Cortex of kidney (tissue), 1 donor: ENCODE measurements around the gene GPR137.
"Not testable (repeated sequence)": the region's sequence is repeated elsewhere in the genome, so short reads cannot be mapped to it uniquely, and the experiment has no call there.

Experiments
- DNase-seq: peaks from one replicate; lab custom pipeline; 2025; lab: John Stamatoyannopoulos, UW

Gene GPR137

DNA sequence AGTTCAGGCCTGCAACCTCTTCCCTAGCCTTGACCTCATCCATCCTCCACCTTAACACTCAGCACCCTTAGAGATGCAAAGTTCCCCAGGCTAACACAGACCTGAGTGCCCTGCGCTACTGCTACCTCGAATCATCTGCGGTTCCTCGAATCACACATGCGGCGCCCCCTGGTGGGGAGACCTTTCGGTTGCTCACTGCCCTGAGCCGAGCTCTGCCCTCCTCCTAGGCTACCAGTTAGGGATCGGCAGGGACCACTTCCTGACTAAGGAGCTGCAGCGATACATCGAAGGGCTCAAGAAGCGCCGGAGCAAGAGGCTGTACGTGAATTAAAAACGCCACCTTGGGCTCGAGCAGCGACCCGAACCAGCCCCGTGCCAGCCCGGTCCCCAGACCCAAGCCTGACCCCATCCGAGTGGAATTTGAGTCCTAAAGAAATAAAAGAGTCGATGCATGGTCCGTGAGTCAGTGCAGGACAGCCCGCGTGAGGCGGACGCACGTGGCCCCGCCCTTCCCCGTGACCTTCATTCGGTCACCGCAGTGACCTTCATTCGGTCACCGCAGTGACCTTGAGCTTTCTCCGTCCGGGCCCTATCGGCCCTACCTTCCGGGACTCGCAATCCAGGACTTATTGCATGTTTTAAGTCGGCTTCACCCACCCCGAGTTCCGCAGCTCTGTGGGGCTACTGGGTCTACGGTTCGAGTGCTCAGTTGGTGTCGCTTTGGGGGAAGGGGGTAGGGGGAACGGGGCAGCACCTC is 18.8 kb downstream of the GPR137 start:
- DNase-seq = no peak

GRCh38 chr11:64305075-64305690 is 19.5 kb downstream of the GPR137 start, which contains the start of gene ESRRA:
ESRRA (plus strand) TSS chr11:64305524; CDS start chr11:64307180, 1,656 bp downstream.
- DNase-seq = peak; percentile 92

DNA sequence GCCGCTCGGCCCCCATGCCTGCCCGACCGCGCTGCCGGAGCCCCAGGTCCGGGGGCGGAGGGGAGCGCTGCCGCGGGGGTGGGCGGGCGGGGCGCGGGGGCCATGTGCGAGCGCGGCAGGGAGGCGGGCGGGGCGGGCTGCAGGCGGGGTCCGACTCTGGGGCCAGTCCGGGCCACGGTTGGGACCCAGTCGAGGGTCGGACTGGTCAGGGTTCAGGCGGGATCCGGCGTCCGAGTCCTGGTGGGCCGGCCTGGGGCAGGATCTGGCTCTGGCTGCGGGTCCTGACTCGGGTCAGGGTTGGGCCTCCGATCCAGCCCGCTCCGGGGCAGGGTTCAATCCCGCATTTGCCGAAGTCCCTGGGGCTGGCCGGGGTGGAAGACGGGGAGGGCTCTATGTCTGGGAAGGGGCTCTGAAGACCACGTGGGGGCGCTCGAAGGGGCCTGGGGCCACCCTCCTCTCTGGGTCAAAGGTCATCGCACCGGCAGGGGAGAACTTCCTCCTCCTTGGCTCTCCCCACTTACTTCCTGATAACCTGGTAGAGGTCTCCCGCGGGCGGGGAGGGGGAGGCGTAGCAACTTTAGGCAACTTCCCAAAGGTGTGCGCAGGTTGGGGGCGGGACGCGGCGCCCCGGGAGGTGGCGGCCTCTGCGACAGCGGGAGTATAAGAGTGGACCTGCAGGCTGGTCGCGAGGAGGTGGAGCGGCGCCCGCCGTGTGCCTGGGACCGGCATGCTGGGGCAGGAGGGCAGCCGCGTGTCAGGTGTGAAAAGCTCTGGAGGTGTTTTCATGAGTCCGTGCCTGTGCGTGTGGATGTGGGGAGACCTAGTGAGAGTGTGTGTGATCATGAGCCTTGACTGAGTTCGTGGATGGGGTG is 20.3 kb downstream of the GPR137 start:
- DNase-seq = no peak

- no peak for DNase-seq
These were observed 20.9 kb downstream of the GPR137 start for GRCh38 chr11:64306563-64306875.

DNA sequence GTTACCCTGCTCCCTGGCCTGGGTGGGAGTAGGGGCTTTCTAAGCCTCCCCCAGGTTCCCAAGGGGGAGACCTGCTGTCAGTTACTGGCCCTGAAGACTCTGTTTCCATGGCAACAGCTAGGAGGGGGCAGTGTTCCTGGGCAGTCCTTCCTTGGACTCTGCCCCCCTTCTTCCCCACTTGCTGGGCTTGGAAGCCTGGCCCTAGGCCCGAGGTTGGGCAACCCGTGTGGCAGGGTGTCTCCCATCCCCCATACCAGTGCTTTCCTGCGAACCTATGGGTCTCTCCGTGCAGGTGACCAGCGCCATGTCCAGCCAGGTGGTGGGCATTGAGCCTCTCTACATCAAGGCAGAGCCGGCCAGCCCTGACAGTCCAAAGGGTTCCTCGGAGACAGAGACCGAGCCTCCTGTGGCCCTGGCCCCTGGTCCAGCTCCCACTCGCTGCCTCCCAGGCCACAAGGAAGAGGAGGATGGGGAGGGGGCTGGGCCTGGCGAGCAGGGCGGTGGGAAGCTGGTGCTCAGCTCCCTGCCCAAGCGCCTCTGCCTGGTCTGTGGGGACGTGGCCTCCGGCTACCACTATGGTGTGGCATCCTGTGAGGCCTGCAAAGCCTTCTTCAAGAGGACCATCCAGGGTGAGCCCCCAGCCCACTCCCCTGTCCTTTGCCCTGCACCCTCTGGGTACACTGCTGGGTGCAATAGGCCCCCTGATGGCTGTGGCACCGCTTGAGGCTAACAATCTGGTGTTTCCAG is 21.4 kb downstream of the GPR137 start:
- DNase-seq = no peak

DNA sequence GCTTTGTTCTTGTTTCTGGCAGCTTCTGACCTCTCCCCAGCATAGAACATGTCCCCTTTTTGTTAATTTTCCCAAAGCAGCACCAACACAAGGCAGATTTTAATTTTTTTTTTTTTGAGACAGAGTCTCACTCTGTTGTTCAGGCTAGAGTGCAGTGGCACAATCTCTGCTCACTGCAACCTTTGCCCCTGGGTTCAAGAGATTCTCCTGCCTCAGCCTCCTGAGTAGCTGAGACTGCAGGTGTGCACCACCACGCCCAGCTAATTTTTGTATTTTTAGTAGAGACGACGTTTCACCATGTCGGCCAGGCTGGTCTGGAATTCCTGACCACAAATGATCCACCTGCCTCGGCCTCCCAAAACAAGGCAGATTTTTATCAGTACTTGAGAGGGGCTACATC is 22.1 kb downstream of the GPR137 start:
- DNase-seq = not testable (repeated sequence)

- DNase-seq = no peak
These were observed 27.3 kb downstream of the GPR137 start for GRCh38 chr11:64312947-64313346.

DNA sequence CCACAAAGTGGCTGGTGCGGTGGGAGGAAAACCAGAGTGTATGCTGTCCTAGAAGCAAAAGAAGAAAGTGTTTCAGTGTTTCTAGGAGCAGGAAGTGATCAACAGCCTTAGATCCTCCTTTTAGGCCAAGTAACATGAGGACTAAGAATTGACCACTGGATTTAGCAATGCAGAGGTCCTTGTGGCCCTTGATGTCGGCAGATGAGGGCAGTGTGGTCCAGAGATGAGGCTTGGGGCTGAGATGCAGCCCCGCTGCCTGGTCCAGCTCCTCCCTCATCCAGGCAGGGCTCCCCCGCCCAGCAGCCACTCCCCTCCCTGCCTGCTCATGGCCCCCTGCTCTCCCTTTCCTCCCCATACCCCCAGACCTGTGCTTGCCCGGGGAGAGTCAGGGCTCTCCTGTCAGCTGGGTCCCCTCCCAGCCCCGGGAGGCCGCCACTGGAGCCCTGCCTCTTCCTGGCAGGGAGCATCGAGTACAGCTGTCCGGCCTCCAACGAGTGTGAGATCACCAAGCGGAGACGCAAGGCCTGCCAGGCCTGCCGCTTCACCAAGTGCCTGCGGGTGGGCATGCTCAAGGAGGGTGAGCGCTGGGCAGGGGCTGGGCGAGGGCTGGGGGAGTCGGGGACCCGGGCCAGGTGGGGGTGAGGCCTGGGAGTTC is 28.0 kb downstream of the GPR137 start:
- no peak for DNase-seq

- no peak for DNase-seq
These were observed 28.6 kb downstream of the GPR137 start for GRCh38 chr11:64314146-64314804.

DNA sequence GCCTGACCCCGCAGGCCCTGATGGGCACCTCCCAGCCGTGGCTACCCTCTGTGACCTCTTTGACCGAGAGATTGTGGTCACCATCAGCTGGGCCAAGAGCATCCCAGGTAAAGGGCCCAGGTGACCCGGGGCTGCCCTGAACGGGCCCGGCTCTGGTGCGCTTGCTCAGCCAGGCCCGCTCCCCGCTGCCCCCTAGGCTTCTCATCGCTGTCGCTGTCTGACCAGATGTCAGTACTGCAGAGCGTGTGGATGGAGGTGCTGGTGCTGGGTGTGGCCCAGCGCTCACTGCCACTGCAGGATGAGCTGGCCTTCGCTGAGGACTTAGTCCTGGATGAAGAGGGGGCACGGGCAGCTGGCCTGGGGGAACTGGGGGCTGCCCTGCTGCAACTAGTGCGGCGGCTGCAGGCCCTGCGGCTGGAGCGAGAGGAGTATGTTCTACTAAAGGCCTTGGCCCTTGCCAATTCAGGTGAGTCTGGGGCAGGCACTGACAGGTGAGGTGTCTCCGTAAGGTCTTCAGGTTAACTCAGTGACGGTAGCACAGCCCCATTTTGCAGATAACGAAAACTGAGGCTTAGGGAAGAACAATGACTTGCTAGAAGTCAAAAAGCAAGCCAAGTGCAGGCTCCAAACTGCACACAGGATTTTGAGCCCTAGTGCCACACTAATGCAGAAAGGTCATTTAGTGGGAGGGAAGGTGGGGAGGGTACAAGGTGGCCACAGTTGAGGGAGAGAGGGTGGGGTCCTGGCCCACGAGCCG is 29.3 kb downstream of the GPR137 start:
- DNase-seq = no peak

DNA sequence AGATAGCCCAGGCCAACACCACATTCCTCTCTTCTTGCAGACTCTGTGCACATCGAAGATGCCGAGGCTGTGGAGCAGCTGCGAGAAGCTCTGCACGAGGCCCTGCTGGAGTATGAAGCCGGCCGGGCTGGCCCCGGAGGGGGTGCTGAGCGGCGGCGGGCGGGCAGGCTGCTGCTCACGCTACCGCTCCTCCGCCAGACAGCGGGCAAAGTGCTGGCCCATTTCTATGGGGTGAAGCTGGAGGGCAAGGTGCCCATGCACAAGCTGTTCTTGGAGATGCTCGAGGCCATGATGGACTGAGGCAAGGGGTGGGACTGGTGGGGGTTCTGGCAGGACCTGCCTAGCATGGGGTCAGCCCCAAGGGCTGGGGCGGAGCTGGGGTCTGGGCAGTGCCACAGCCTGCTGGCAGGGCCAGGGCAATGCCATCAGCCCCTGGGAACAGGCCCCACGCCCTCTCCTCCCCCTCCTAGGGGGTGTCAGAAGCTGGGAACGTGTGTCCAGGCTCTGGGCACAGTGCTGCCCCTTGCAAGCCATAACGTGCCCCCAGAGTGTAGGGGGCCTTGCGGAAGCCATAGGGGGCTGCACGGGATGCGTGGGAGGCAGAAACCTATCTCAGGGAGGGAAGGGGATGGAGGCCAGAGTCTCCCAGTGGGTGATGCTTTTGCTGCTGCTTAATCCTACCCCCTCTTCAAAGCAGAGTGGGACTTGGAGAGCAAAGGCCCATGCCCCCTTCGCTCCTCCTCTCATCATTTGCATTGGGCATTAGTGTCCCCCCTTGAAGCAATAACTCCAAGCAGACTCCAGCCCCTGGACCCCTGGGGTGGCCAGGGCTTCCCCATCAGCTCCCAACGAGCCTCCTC is 30.2 kb downstream of the GPR137 start:
- not testable (repeated sequence) for DNase-seq

- no peak for DNase-seq
These were observed 31.1 kb downstream of the GPR137 start for GRCh38 chr11:64316672-64317324.

- no peak for DNase-seq
These were observed 31.8 kb downstream of the GPR137 start, which contains the start of gene TRMT112 for GRCh38 chr11:64317325-64317960. TRMT112 (minus strand) TSS chr11:64317559; CDS start chr11:64317526, 33 bp downstream.

- DNase-seq = peak; percentile 82
These were observed 32.5 kb downstream of the GPR137 start, which contains the start of gene PRDX5 for GRCh38 chr11:64317961-64318765. PRDX5 (plus strand) TSS chr11:64318121; CDS start chr11:64318216, 95 bp downstream.

DNA sequence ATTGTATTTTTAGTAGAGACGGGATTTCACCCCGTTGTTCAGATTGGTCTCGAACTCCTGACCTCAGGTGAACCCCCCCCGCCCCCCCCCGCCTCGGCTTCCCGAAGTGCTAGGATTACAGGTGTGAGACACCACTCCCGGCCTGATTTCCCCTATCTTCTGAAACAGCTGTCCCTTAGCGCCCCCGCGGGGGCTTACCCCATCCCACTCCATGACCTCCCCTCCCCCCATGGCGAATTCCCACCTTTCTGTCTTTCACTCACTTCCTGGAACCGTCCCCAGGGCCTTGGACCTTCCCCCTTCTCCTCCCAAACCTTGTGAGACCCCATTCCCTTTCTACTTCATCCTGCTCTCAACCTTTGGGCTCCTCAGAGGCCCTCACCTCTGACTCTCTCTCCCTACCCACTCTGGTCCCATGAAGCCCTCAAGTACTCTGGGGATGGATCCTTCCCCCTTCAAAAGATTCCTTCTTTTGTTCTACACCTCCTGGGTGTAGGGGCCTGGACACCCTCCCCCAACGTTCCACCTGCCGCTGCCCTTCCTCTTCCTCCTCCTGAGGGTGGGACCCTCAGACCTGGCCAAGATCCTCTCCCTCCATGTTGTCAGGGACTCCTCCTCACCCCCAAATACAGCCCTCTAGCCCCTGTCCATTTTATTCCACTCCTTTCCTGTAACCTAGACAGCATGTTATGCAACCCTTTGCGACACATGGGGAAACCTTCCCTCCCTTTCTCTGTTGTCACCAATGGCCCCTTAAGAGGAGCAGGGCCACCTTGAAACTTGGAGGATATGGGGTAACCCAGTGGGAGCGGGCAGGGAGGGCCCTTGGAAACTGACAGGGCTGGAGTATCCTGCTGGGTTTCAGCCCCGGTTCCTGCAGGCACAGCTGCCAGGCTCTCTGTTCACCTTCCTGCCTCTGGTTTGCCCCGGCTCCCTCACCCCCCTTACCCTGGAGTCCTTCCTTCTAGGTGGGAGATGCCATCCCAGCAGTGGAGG is 33.4 kb downstream of the GPR137 start:
- no peak for DNase-seq

GRCh38 chr11:64320556-64320955 is 34.9 kb downstream of the GPR137 start:
- no peak for DNase-seq
